Activated naive CD8-positive, alpha-beta T cell treated with anti-CD3 and anti-CD28 coated beads, Interleukin-2, amount 50 U/mL, for 16 hours (primary cell): ENCODE measurements around the gene ISL1.

ENCODE experiments used
- DNase-seq: peaks from one replicate; pipeline ENCODE4 v3.0.0-alpha.2; 2020; ENCODE audit warnings: low read depth, low spot score

Gene ISL1

DNA sequence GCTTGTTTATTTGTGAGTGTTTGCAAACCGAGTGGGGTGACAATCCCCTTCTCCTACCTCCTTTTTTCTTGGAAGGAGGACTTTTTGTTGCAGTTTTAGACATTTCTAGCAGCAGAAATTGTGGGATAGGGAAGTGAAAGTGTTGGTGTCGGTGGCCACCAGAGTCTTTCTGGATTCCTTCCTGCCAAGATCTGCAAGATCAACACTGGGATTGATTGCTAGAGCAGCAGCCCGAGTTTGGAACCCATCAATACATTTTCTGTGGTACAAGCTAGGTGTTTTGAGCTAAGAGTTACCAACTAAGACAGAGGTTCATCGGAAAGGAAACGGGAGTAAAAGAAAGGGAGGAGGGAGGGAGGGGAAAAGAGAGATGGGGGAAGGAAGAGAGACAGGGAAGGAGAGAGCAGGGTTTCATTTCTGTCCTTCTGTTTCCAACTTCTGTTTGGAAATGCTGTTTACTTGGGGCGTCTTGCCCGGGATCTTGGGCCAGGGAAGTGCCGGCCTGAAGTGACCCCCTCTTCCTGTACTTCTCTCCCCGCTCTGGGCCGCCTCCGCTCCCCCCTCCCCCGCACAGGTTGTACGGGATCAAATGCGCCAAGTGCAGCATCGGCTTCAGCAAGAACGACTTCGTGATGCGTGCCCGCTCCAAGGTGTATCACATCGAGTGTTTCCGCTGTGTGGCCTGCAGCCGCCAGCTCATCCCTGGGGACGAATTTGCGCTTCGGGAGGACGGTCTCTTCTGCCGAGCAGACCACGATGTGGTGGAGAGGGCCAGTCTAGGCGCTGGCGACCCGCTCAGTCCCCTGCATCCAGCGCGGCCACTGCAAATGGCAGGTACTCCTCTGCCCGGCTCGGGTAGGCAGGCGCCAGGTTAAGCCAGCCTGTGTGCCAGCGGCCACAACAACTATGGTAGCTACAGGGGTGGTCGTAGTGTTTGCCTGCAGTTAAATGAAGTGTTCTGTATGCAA is 4.0 kb downstream of the ISL1 start:
- DNase-seq, result no peak

DNA sequence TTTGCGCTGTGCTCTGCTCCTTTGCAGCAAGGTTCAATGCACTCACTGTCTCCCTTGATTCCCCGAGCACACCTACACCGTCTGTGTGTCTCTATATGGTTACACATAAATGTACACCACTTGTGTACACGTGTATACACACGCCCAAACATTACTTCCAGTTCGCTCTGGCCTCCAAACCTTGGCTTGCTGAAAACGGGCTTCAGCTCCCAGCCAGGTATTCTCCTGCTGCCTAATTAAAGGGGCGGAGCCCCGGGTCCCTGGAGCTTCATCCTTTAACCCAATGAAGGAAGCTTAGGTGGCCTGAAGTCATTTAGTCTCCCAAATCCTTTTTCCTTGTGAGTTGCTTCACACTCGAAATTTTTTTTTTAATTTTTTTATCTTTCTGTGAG is 4.6 kb downstream of the ISL1 start:
- no peak for DNase-seq

DNA sequence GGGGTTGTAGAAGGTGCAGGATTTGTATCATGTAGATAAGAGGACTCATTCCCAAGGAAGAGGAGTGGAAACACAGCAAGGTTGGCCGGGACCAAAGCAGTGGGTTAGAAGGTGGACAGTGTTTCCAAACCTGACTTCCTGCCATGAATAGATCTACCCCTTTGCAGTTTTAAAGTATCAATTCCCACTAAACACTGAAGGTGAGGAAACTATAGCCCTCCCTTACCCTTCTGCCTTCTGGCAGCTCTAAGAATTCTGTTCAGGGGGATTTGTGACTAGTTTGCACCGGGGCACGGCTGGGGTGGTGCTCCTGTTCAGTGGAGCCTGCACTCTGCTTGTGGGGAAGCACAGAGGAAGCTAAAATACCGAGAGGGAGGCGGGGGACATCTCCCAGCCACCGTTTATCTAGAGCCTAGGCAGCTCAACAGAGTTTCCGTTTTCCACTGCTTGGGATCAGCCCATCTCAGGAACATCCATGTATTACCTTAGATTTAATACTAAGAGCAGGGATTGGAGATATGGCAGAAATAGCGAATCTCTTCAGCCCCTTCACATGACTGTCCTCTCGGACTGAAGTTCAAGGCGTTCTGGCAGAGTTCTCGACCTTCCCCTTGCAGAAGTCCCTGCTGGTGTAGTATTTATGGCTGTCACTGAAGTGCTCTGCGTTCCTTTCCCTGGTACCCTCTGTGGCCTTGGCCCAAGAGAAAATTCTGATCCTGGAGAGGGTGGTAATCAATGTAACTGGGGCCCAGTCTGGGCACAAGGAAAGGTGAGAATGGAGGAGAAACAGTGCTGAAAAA is 5.4 kb downstream of the ISL1 start:
- no peak for DNase-seq

DNA sequence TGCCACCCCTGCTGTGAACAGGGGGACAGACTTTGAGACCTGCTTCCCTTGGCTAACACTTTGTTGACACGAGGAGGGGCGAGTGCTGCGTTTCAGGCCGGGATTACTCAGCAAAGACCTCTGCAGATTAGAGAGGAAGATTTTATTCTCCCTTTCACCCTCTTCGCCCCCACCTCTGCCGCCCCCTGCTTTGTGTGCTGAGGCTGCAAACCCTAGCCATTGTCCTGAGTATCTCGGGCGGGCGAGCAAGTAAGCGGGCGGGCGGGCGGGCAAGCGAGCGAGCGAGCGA is 6.0 kb downstream of the ISL1 start:
- no peak for DNase-seq

DNA sequence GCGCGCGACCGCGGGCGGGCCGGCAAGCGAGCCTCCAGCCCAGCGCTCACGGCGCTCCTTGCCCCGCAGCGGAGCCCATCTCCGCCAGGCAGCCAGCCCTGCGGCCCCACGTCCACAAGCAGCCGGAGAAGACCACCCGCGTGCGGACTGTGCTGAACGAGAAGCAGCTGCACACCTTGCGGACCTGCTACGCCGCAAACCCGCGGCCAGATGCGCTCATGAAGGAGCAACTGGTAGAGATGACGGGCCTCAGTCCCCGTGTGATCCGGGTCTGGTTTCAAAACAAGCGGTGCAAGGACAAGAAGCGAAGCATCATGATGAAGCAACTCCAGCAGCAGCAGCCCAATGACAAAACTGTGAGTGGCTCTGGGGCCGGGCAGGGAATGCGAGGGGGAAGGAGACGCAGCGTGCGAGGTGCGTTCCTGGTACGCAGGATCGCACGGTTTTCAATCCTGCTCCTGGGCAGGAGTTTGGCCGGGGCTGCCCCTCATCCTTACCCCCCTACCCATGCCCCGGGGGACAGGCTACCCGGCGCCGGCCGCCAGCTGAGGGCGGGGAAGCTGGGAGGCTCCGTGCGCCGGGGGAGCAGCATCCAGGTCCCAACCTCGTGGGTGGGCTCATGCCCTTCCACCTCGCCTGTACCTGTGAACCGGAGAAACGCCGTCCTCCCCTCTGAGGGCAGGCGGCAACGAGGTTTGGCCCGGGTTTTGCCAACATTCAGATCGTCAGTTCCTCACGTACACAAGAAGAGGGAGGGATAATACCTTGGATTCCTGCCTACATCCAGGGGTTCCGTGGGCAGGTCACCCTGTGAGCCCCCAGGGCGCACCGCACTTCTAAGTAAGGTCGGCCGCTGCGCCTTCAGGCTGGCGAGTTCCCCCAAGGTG is 6.6 kb downstream of the ISL1 start:
- DNase-seq, result no peak

DNA sequence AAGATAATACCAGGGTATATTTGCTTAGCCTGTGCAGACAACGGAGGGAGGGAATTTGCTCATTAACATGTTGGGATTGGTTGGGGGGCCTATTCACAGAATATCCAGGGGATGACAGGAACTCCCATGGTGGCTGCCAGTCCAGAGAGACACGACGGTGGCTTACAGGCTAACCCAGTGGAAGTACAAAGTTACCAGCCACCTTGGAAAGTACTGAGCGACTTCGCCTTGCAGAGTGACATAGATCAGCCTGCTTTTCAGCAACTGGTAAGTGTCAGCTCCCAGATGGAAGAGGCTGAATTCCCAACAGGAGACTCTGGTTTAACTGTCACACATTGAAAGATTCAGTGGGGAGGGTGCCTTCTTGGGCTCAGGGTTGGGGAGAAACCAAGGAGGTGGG is 7.9 kb downstream of the ISL1 start:
- no peak for DNase-seq

DNA sequence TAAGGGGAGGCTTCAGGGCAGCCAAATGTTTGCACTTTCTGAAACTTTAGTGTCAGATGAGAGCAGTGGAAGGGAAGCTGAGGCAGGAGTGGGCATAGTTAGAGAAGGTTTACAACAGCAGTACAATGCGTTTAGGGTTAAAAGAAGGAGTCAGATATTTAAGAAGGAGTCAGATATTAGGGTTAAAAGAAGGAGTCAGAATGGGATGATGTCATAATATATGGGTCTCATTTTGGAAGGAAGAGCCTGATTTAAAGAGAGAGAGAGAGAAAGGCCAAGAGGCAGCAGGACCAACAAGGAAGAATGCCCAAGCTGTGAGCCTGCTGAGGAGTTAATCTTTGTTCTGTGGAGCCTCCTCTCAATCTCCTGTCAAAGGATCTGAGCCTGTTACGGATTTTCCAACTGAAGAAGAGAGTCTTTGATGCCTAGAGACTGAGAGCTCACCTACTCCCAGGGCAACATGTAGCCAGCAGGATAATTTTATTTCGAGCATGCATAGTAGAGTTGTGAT is 9.5 kb downstream of the ISL1 start:
- DNase-seq, result no peak

DNA sequence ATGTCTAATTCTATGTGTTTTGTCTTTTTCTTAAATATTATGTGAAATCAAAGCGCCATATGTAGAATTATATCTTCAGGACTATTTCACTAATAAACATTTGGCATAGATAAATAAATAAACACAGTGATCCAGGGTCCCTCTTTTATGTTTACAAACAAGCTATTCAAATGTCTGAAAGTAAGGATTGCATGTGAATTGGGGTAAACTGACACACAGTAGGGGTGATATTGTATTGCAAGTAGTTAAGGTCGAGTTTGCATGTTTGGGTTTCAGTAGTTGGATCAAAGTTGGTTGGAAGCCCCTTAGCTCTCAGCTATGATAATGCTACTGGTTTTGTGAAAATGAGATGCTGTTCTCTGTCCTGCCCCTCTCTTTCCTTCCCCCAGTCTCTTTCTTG is 11.4 kb downstream of the ISL1 start:
- DNase-seq, result no peak

DNA sequence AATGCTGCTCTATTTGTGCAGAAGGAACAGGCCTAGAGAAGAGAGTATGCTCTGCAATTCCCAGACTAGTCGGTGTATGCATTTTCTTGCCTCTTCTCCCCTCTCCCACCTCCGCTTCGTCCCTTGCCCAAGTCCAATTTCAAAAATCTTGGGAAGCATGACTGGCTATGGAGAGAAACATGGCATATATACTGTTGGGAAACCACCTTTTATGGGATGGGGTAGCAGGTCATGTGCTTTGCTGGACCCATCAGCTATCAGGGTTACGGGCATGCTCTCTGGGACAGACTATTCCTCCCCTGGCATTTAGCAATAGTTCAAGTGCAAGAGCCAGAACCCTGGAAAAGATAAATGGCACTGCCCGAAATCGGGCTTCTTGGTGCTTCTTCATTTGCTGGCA is 12.0 kb downstream of the ISL1 start:
- no peak for DNase-seq

DNA sequence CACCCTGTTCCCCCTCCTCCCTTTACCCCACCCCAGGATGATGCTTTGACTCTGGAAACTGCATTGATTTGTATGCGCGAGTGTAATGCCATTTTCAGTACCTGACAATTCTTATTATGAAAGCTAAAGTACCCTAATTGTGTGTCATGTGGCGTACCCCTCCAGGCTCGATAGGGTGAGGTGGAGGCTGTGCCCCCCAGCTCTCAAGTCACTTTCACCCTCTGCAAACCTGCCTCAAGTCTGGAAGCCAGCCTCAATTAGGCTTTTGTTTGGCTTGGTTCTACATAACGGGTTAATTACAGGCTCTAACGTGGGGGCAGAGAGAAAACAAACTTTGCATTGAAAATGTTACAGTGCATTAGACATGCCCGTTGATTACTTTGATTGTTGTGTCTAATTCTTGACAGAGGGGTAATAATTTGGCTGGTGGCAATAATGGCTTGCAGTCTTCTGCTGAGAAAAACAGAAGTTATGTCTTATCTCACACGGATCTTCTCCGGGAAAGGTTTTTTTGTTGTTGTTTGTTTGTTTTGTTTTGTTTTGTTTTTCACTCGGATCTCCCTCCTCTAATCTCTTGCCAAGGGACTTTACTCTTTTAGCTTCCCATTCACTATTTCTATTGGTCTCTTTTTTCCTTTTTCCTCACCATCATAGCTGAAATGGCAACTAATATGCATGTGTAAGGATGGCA is 12.6 kb downstream of the ISL1 start:
- DNase-seq, result no peak

DNA sequence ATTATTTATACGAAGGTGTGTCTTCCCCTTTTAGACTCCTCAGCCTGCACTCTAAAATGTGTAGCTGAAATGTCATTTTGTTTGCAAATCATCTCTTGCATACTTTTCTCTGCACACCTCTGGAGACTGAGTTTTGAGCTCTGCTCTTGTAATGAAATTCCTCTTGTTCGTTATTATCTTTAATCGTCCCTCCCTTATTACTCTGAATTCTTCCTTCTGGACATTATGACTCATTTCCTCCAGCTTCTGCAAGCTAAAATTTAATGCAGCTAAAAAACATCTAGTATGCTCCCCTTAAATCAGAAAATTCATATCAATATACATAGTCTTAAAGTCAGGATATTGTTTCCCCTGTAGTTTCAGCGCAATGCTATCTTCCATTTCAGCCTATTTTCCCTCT is 13.5 kb downstream of the ISL1 start:
- DNase-seq, result no peak

DNA sequence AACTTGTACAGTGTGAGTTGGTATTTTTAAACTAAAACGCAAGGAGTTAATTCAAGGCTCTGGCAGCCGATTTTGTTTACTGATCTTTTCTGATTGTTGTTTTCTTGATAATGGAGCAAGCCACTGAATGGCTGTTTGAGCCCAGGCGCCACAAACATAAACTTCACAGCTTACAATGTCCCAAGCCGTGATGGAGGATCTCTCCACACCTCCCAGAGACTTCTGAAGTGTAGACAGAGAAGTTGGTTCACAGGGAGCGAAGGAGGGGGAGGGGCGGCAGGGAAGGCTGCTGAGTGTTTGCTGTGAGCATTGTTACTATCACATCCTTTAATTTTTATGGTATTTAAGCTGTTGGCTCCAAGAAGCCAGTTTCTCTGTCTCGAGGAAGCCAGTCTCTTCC is 14.7 kb downstream of the ISL1 start:
- no peak for DNase-seq

DNA sequence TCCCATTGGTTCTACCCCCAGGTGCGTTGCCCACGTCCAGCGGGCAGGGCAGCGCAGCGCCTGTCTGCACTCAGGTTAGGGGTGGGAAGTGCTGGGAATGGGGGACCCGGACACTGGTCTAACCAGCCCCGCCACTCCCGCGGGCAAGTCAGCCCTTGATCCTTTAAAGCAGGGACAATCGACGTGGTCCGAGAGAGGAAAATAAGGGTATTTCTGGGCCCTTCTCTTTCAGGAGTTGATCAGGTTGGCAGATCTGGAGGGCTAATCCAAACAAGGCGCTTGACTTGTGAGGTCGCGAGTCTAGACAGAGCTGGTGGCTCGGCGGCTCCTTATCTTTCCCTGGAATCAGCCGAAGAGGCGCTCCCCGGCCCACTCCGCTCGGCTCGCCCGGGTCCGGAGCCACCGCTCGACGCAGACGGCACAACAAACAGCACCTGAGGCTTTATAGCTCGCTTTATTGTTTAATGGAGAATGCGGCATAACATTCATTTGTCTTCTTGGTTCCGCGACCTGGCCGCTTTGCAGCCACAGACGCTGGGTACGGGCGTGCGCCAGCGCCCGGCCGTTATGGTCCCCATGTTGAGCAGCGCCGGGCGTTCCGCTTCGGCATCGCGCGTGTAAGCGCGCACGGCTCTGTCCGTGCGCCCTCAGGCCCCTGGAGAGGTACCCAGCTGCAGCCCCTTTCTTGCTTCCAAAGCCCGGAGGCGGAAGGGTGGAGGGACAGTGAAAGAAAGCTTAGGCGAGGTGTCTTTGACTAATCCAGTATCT is 15.8 kb downstream of the ISL1 start:
- no peak for DNase-seq

DNA sequence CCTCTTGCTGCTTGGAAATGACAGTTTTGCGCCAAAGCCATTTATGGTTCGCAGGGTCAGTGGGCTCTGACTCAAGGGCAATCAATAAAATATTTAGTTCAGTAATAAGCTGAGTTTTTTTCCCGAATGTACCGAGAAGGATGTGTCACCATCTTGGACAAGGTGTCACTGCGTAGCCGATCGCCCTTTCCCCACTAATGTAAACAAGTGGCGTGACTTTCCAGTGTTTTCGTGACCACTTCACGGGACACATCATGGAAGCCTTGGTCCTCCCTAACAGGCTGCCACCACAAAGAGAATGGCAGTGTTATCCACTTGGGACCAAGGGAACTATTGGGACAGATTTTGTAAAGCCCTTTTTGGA is 16.4 kb downstream of the ISL1 start:
- DNase-seq, result no peak

DNA sequence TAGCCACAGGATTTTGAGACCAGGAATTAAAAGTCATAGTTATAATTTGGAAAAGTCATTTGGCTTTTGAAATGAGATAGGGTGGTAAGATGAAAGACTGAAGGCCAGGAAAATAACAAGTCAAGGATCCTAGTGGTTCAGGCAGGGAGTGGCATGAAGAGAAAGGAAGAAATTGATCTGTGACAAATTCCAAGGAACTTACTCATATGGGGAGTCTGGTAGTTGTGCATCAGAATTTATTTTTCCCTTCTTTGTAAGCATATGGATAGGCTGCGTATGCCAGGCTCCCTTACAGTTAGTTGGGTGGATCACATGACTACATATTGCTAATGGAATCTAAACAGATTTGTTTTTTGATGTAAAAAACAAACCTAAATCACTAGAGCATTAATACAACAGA is 21.0 kb downstream of the ISL1 start:
- no peak for DNase-seq

DNA sequence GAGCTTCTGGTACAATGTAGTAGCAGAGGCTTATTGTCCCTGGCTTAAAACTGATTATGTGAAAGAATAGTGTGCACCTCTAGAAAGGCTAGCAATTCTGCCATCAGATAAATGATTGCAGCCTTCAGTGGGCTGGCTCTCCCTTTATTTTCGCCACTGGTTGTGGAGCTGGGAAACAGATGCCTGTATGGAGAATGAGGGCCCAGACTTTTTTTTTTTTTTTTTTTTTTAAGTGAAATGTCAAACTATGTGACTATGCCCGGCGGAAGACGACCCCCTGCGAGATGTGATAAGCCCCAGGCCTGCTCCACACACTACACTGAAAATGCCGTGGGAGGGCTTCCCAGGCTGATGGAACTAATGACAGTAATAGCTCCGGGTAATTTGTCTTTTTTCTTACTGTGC is 28.7 kb downstream of the ISL1 start:
- no peak for DNase-seq

DNA sequence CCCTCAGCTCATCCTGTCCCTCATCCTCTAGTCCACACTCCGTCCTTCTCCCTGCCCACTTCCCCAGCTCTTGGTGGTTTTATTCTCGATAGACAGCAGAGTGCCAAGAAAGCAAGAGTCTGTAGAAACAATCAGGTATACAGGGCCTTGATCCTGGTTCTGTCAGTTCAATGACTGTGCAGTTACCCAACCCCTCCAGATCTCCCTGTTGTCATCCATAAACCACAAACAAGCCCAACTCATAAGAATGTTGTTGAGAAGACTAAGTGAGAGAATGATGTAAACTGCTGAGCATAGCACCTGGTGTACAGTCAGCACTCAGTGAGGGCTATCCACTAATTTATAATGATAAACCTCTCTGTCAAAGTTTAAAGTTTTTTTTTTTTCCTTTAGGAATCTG is 31.3 kb downstream of the ISL1 start:
- no peak for DNase-seq

DNA sequence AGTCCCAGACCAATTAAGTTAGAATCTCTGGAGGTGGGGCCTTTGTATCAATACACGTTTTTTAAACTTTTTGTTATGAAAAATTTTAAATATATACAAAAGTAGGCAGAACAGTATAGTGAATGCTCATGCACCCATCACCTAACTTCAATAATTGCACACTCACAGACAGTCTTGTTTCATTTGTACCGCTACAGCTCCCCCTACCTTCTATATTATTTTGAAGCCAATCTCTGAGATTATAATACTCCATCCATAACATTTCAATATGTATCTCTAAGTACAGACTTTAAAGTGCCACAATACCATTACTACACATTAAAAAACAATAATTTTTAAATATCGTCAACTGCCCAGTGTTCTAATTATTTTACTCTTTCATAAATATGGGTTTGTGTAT is 32.9 kb downstream of the ISL1 start:
- DNase-seq, result no peak

DNA sequence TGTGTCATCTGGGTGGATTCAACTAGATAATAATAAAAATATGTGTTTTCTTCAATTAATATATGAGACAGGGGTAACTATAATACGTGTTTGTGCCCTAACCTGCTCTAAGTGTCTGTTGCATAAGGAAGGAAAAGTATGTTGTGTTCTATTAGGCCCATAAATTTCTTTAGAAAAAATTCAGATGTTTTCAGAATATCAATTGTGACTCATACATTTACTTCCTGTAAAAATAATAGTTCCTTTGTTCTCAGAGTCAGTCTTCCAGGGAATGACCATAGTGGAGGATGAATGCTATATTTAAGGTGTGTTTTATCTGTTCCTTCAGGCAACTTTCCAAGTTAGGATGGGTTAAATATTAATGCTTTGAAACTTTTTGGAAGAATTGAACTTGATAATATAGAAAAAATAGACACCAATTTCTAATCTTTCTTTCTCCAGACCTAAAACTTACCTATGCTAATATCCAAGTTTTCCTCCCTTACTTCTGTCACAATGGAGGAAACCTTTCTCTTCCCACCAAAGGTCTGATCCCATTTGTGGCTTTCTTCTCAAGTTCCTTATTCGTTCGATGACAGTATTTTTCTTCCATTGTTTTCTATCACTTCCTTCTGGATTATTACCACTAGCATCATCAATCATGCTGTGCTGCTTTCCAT is 49.9 kb downstream of the ISL1 start:
- no peak for DNase-seq

DNA sequence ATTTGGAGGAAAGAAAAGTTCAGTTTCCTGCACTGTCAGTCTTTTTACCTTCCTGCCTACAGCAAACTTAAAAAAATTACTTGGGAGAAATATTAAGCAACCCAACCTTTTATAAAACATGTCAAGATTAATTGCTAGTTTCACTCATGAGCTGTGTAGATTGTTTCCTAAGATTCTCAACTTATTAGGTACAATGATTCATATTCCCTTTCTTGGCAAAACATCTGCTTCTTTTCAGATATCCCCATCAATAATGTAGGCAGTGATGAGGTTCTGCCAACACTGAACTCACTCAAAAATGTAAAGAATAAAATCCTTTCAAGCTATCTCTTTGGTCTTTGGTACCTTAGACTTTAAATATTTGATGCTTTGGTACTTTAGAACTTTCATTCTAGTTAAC is 56.0 kb downstream of the ISL1 start:
- DNase-seq, result no peak
